SK-N-SH treated with all-trans-retinoic acid at 6 μM for 48 hours (cell line): ENCODE data around the gene XRCC3.

Source experiments
- ARNTL ChIP-seq: fragments of 450-650 bp; formaldehyde crosslinking; IDR thresholded peaks from 2 replicates; pipeline ENCODE4 v1.5.0; 2020; ENCODE audit warnings: low read depth, mild to moderate bottlenecking, moderate library complexity, borderline replicate concordance
- CSDC2 ChIP-seq: fragments of 250-450 bp; sonication (Bioruptor Pico); IDR thresholded peaks from 2 replicates; pipeline ENCODE4 v1.5.0; 2020; ENCODE audit warnings: mild to moderate bottlenecking, moderate library complexity
- ESRRG ChIP-seq: fragments of 250-450 bp; sonication (Bioruptor Pico); IDR thresholded peaks from 2 replicates; pipeline ENCODE4 v1.6.1; 2021; ENCODE audit warnings: mild to moderate bottlenecking
- PATZ1 ChIP-seq: fragments of 250-450 bp; sonication (Bioruptor Pico); IDR thresholded peaks from 2 replicates; pipeline ENCODE4 v1.8.0; 2020; ENCODE audit warnings: mild to moderate bottlenecking, moderate library complexity, borderline replicate concordance
- POU6F1 ChIP-seq: fragments of 250-450 bp; sonication (Bioruptor Pico); IDR thresholded peaks from 2 replicates; pipeline ENCODE4 v1.8.0; 2021; ENCODE audit warnings: low read depth, mild to moderate bottlenecking, moderate library complexity, borderline replicate concordance
- SNAI2 ChIP-seq: fragments of 250-450 bp; sonication (Bioruptor Pico); IDR thresholded peaks from 2 replicates; pipeline ENCODE4 v1.5.0; 2020; ENCODE audit warnings: mild to moderate bottlenecking, moderate library complexity
- ZC3H10 ChIP-seq: fragments of 250-450 bp; sonication (Bioruptor Pico); IDR thresholded peaks from 2 replicates; pipeline ENCODE4 v1.5.1; 2021; ENCODE audit warnings: mild to moderate bottlenecking, moderate library complexity
- ZNF70 ChIP-seq: fragments of 450-650 bp; formaldehyde crosslinking; IDR thresholded peaks from 2 replicates; pipeline ENCODE4 v1.5.0; 2020; ENCODE audit warnings: mild to moderate bottlenecking, moderate library complexity

GRCh38 chr14:103712633-103713247 is 2.5 kb downstream of the XRCC3 start:
- TF ChIP-seq PATZ1 (CRISPR knock-in tag): no peak
- TF ChIP-seq ZC3H10 (CRISPR knock-in tag): no peak
- TF ChIP-seq ARNTL (CRISPR knock-in tag): no peak
- TF ChIP-seq ESRRG (CRISPR knock-in tag): no peak
- no peak for TF ChIP-seq ZNF70 (CRISPR knock-in tag)
- TF ChIP-seq CSDC2 (CRISPR knock-in tag): no peak
- TF ChIP-seq SNAI2 (CRISPR knock-in tag): no peak
- no peak for TF ChIP-seq POU6F1 (CRISPR knock-in tag)
